ENCODE measurements around the gene EPB41L4A.

GRCh38 chr5:112264666-112265065 lies 154.4 kb downstream of the EPB41L4A start:
- TF ChIP-seq CTCF (IDR thresholded peaks at IDR 0.05), result no peak
- TF ChIP-seq POLR2A (IDR thresholded peaks at IDR 0.05), result no peak

All from body of pancreas (tissue), 4 donors.